H9 (cell line): ENCODE data around the gene FRMD4B. TPM values are rescaled to one million over a fixed set of nuclear protein-coding genes. Genes with fewer than 3 reads are reported as not detected.

Source experiments
- DNase-seq: peaks from one replicate; pipeline ENCODE4 v3.0.0-alpha.2; 2017
- H2AFZ ChIP-seq: one replicate; pipeline ENCODE4 v1.6.1; 2013; ENCODE audit warnings: mild to moderate bottlenecking, low read length, control low read depth, moderate library complexity
- H2AK5ac ChIP-seq: 2 replicates; pipeline ENCODE4 v1.6.1; 2013; ENCODE audit warnings: low read length, control low read depth, mixed read lengths; ENCODE audit not compliant: insufficient read length
- H2BK120ac ChIP-seq: one replicate; pipeline ENCODE4 v1.6.1; 2013; ENCODE audit warnings: low read depth, mild to moderate bottlenecking, low read length, control low read depth, inconsistent platforms; ENCODE audit not compliant: poor library complexity, severe bottlenecking
- H2BK12ac ChIP-seq: 2 replicates; pipeline ENCODE4 v1.6.1; 2013; ENCODE audit warnings: low read length, control low read depth, mixed read lengths, low read depth; ENCODE audit not compliant: insufficient read length
- H2BK15ac ChIP-seq: 2 replicates; pipeline ENCODE4 v1.6.1; 2013; ENCODE audit warnings: low read depth, low read length, control low read depth
- H2BK20ac ChIP-seq: one replicate; pipeline ENCODE4 v1.6.1; 2013; ENCODE audit warnings: low read depth, mild to moderate bottlenecking, low read length, control low read depth, inconsistent platforms; ENCODE audit not compliant: poor library complexity, severe bottlenecking
- H2BK5ac ChIP-seq: 2 replicates; pipeline ENCODE4 v1.6.1; 2013; ENCODE audit warnings: low read length, control low read depth, mixed read lengths; ENCODE audit not compliant: insufficient read length
- H3K14ac ChIP-seq: 2 replicates; pipeline ENCODE4 v1.6.1; 2013; ENCODE audit warnings: low read length, control low read depth; ENCODE audit not compliant: insufficient read depth
- H3K18ac ChIP-seq: 2 replicates; pipeline ENCODE4 v1.6.1; 2013; ENCODE audit warnings: low read depth, mild to moderate bottlenecking, mixed read lengths, low read length, control low read depth; ENCODE audit not compliant: insufficient read length
- H3K23ac ChIP-seq: 2 replicates; pipeline ENCODE4 v1.6.1; 2013; ENCODE audit warnings: low read length, control low read depth, mixed read lengths, low read depth; ENCODE audit not compliant: insufficient read length
- H3K23me2 ChIP-seq: 2 replicates; pipeline ENCODE4 v1.6.1; 2013; ENCODE audit warnings: low read depth, mild to moderate bottlenecking, mixed read lengths, low read length, control low read depth; ENCODE audit not compliant: insufficient read length, poor library complexity, severe bottlenecking
- H3K27ac ChIP-seq: 2 replicates; pipeline ENCODE4 v1.5.1; 2013; ENCODE audit warnings: low read length, control low read depth, mixed read lengths, low read depth; ENCODE audit not compliant: insufficient read length
- H3K27me3 ChIP-seq: 2 replicates; pipeline ENCODE4 v1.6.1; 2013; ENCODE audit warnings: low read length, control low read depth, inconsistent platforms; ENCODE audit not compliant: insufficient read depth
- H3K4ac ChIP-seq: 2 replicates; pipeline ENCODE4 v1.6.1; 2013; ENCODE audit warnings: low read depth, mild to moderate bottlenecking, control low read depth, inconsistent platforms, low read length, moderate library complexity
- H3K4me1 ChIP-seq: 2 replicates; pipeline ENCODE4 v1.6.1; 2013; ENCODE audit warnings: low read length, control low read depth, inconsistent platforms; ENCODE audit not compliant: insufficient read depth
- H3K4me2 ChIP-seq: 2 replicates; pipeline ENCODE4 v1.6.1; 2013; ENCODE audit warnings: low read length, control low read depth, mixed read lengths; ENCODE audit not compliant: insufficient read length, insufficient read depth
- H3K56ac ChIP-seq: 2 replicates; pipeline ENCODE4 v1.6.1; 2013; ENCODE audit warnings: low read depth, mild to moderate bottlenecking, mixed read lengths, low read length, control low read depth; ENCODE audit not compliant: insufficient read length
- H3K79me1 ChIP-seq: 2 replicates; pipeline ENCODE4 v1.6.1; 2013; ENCODE audit warnings: low read depth, mild to moderate bottlenecking, moderate library complexity, low read length, control low read depth, inconsistent platforms; ENCODE audit not compliant: insufficient read depth, poor library complexity, severe bottlenecking
- H3K79me2 ChIP-seq: 2 replicates; pipeline ENCODE4 v1.6.1; 2013; ENCODE audit warnings: low read length, control low read depth, inconsistent platforms; ENCODE audit not compliant: insufficient read depth
- H3K9ac ChIP-seq: 2 replicates; pipeline ENCODE4 v1.6.1; 2013; ENCODE audit warnings: low read length, control low read depth, mixed read lengths; ENCODE audit not compliant: insufficient read length; ENCODE audit errors: extremely low read depth
- H3K9me3 ChIP-seq: one replicate; pipeline ENCODE4 v1.6.1; 2013; ENCODE audit warnings: low read depth, low read length, inconsistent platforms; ENCODE audit not compliant: control insufficient read depth
- H3T11ph ChIP-seq: one replicate; pipeline ENCODE4 v1.6.1; 2013; ENCODE audit warnings: mild to moderate bottlenecking, low read length, control low read depth, inconsistent platforms
- H4K20me1 ChIP-seq: one replicate; pipeline ENCODE4 v1.6.1; 2013; ENCODE audit not compliant: control insufficient read depth, insufficient read length, insufficient read depth
- H4K5ac ChIP-seq: 2 replicates; pipeline ENCODE4 v1.6.1; 2013; ENCODE audit warnings: low read depth, mild to moderate bottlenecking, mixed read lengths, low read length, control low read depth; ENCODE audit not compliant: insufficient read length
- H4K8ac ChIP-seq: replicated peaks from 2 replicates; pipeline ENCODE4 v1.6.1; 2013; ENCODE audit warnings: low read length, control low read depth, mixed read lengths, low read depth; ENCODE audit not compliant: insufficient read length
- H4K91ac ChIP-seq: 2 replicates; pipeline ENCODE4 v1.6.1; 2013; ENCODE audit warnings: low read depth, mild to moderate bottlenecking, moderate library complexity, mixed read lengths, low read length, control low read depth; ENCODE audit not compliant: insufficient read length
- H3K27ac Mint-ChIP-seq, 3 experiments: 2 replicates in 2 of 3; 3 replicates in 1 of 3; pipeline ENCODE4 v1.8.0; 2020 to 2021; ENCODE audit warnings: mixed read lengths in 3 of 3, mild to moderate bottlenecking in 1 of 3, moderate library complexity in 1 of 3
- H3K27me3 Mint-ChIP-seq: 2 replicates; pipeline ENCODE4 v1.8.0; 2021; ENCODE audit warnings: low read depth, mild to moderate bottlenecking, moderate library complexity, mixed read lengths
- H3K36me3 Mint-ChIP-seq, 3 experiments: 2 replicates in 2 of 3; 3 replicates in 1 of 3; pipeline ENCODE4 v1.8.0; 2020 to 2021; ENCODE audit warnings: low read depth in 3 of 3, mixed read lengths in 3 of 3; ENCODE audit not compliant: insufficient read depth in 1 of 3
- H3K4me1 Mint-ChIP-seq, 2 experiments: 2 replicates each; pipeline ENCODE4 v1.8.0; 2020; ENCODE audit warnings: mixed read lengths in 2 of 2
- H3K4me3 Mint-ChIP-seq, 2 experiments: 2 replicates in 1 of 2; 3 replicates in 1 of 2; pipeline ENCODE4 v1.8.0; 2020 to 2021; ENCODE audit warnings: mild to moderate bottlenecking in 2 of 2, mixed read lengths in 2 of 2, moderate library complexity in 1 of 2
- H3K9me3 Mint-ChIP-seq, 2 experiments: 2 replicates in 1 of 2; 3 replicates in 1 of 2; pipeline ENCODE4 v1.8.0; 2020; ENCODE audit warnings: mild to moderate bottlenecking in 2 of 2, mixed read lengths in 2 of 2, moderate library complexity in 1 of 2
- CTCF ChIP-seq: fragments of 200-600 bp; sonication (generic); conservative IDR thresholded peaks from 3 replicates; pipeline ENCODE4 v1.8.0; 2021; ENCODE audit warnings: antibody characterized with exemption, mild to moderate bottlenecking
- WGBS: extraction: QIAGEN DNeasy Blood & Tissue Kit; methylation state at CpG from one replicate; pipeline ENCODE4 v1.1.7; 2013; ENCODE audit warnings: missing lambda C conversion rate, low lambda C conversion rate, mixed read lengths; ENCODE audit not compliant: insufficient read length; ENCODE audit errors: extremely low coverage; 5-methylcytosine and 5-hydroxymethylcytosine counted together
- total RNA-seq: library from RNA; stranded (reverse); gene quantifications from 2 replicates; pipeline ENCODE4 v1.2.1, GENCODE V29; 2021

Gene FRMD4B
- total RNA-seq, 1 experiment from 2014 or later = 3.4 TPM

GRCh38 chr3:69357196-69357595, 28.7 kb downstream of the FRMD4B start:
- Mint-ChIP-seq H3K36me3 (0 out of 7 replicates have a peak, but pooled peaks cover 0 to 10% (median 0%) of the 10 kb centered on the region in 3 experiments), H3K27me3 (no peaks in the 10 kb centered on the region), H3K4me1 (peaks cover 5 to 9% of the 10 kb centered on the region in 2 experiments; a peak in 2 of 4 replicates), H3K27ac (no peak overlapping the region), H3K9me3 (peaks cover 0 to 9% of the 10 kb centered on the region in 2 experiments; a peak in 2 of 5 replicates), H3K4me3 (no peak overlapping the region)
- Histone ChIP-seq H4K20me1 (no peaks in the 10 kb centered on the region), H3K9ac (no peak overlapping the region), H4K5ac (no peak overlapping the region), H4K8ac (no peak overlapping the region), H3K23me2 (no peaks in the 10 kb centered on the region), H3K4me2 (no peak overlapping the region), H3K4ac (no peak overlapping the region), H3K18ac (no peak overlapping the region), H3K14ac (no peak overlapping the region), H3T11ph (no peak overlapping the region), H4K91ac (no peak overlapping the region), H3K27me3 (no peaks in the 10 kb centered on the region), H2BK120ac (no peak overlapping the region), H3K27ac (no peak overlapping the region), H2BK20ac (no peak overlapping the region), H3K23ac (no peak overlapping the region), H3K4me1 (no peaks in the 10 kb centered on the region), H3K56ac (no peak overlapping the region), H3K79me1 (no peaks in the 10 kb centered on the region), H2BK15ac (no peak overlapping the region), H3K9me3 (no peaks in the 10 kb centered on the region), H2BK5ac (no peak overlapping the region), H2AFZ (no peak overlapping the region), H3K79me2 (no peaks in the 10 kb centered on the region), H2AK5ac (no peak overlapping the region), H2BK12ac (no peak overlapping the region)
- WGBS = no CpG with 5 or more reads among the region's 2 CpGs
- DNase-seq = no peak
- no peak for TF ChIP-seq CTCF
